ENCODE results near the gene ELAPOR1. TPM values are rescaled to one million over a fixed set of nuclear protein-coding genes. Genes with fewer than 3 reads are reported as not detected.
A peak's percentile ranks its signal among the peaks of the same experiment; 100 is the strongest.

Gene ELAPOR1
- total RNA-seq, 1 donor from 2014 or later = 24.4 TPM

DNA sequence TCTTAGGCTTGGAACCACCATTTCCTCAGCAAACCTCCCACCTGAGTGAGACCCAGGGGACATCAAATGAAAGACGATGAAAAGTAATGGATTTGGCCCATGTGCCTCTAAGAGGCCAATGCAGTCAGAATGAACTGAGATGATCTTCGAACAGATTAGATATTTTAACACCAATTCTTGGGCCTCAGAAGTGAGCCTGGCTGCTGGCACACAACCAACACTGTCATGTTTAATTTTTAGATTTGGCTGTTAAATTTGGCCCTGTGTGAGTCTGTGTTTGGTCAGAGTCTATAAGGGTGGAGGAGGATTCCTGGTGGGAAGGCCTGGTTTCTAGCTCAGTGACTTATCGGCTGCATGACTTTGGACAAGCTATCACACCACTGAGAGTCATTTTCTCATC lies 45.4 kb downstream of the ELAPOR1 start:
- TF ChIP-seq CTCF (IDR thresholded peaks at IDR 0.05) = no peak
- H3K4me3 ChIP-seq = no peak overlapping the region
- ATAC-seq (no peak), DNase-seq (no peak)
- H3K36me3 ChIP-seq = no peaks in the 10 kb centered on the region
- no peaks in the 10 kb centered on the region for H3K9me3 ChIP-seq
- intact Hi-C loops (cut with DNase I) = no loop called here
- peaks cover 28% of the 10 kb centered on the region for H3K4me1 ChIP-seq
- H3K27me3 ChIP-seq (ENCODE audit: low read depth) = no peaks in the 10 kb centered on the region
- no peak overlapping the region for H3K27ac ChIP-seq

DNA sequence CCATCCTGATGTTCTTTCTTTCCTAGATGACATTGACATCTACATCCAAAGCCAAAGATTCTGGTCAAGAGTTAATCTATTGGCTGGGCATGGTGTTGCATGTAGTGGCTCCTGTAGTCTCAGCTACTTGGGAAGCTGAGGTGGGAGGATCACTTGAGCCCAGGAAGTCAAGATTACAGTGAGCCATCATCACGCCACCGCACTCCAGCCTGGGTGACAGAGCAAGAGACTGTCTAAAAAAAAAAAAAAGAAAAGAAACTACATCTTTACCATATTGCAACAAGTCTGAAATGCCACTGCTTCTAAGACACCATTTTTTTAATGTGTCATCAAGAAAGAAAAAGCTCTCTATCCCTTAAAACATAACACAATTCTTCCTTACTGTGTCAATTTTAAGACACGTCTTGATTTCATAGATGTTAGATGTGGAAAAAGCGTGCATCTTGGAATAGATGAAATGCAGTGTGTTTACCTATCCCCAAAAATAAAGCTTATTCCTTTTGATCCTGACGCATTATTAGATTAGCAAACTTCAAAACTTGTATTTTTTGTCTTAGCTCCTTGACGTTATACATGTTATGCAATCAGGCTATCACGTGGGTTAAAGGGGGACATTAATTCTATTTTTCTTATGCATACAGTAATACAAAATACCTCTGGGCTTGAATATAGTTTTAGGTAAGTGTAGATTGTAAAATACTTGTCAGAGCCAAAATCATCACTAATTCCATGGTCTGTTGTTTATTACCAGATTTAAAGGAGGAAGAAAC lies 46.3 kb downstream of the ELAPOR1 start:
- Histone ChIP-seq H3K36me3 (no peaks in the 10 kb centered on the region), H3K27me3 (ENCODE audit: low read depth) (no peaks in the 10 kb centered on the region), H3K27ac (no peak overlapping the region), H3K9me3 (no peaks in the 10 kb centered on the region), H3K4me1 (peaks cover 28% of the 10 kb centered on the region), H3K4me3 (no peak overlapping the region)
- intact Hi-C loops (cut with DNase I) = no loop called here
- DNase-seq = no peak
- TF ChIP-seq CTCF (IDR thresholded peaks at IDR 0.05) = no peak
- ATAC-seq = no peak

GRCh38 chr1:109161858-109162606 lies 48.1 kb downstream of the ELAPOR1 start:
- H3K36me3 ChIP-seq = no peaks in the 10 kb centered on the region
- H3K27me3 ChIP-seq (ENCODE audit: low read depth) = no peaks in the 10 kb centered on the region
- H3K4me3 ChIP-seq = no peak overlapping the region
- intact Hi-C loops (cut with DNase I) = no loop called here
- H3K4me1 ChIP-seq = peaks cover 28% of the 10 kb centered on the region
- no peak for TF ChIP-seq CTCF (IDR thresholded peaks at IDR 0.05)
- peak; percentile 73 for DNase-seq
- no peaks in the 10 kb centered on the region for H3K9me3 ChIP-seq
- ATAC-seq = peak; percentile 94 to 96
- peak overlapping the region; percentile 58 for H3K27ac ChIP-seq

- Histone ChIP-seq H3K4me1 (peaks cover 28% of the 10 kb centered on the region), H3K27ac (peak overlapping the region; percentile 58), H3K36me3 (no peaks in the 10 kb centered on the region), H3K9me3 (no peaks in the 10 kb centered on the region), H3K27me3 (ENCODE audit: low read depth) (no peaks in the 10 kb centered on the region), H3K4me3 (no peak overlapping the region)
- no peak for TF ChIP-seq CTCF (IDR thresholded peaks at IDR 0.05)
- no peak for DNase-seq
- ATAC-seq = peak; percentile 54 to 59
- intact Hi-C loops (cut with DNase I) = no loop called here
Observed at GRCh38 chr1:109162626-109163025, 48.7 kb downstream of the ELAPOR1 start.

DNA sequence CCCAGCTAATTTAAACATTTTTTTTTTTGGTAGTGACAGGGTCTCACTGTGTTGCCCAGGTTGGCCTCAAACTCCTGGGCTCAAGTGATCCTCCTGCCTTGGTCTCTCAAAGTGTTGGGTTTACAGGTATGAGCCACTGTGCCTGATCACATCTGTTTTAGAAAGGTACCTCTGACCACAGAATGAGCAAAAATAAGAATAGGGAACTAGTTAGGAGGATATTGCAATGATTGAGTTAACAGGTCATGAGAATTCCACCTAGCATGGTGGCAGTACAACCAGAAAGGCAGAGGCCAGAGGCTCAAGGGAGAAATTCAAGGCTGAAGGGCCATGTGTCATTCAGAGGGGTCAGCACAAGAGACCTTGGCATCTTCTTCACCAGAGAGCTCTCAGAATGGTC lies 49.6 kb downstream of the ELAPOR1 start:
- H3K27ac ChIP-seq = no peak overlapping the region
- H3K4me3 ChIP-seq = no peak overlapping the region
- no peak for DNase-seq

More for the DNA sequence above, 49.6 kb downstream of the ELAPOR1 start:
- Histone ChIP-seq H3K27me3 (ENCODE audit: low read depth) (no peaks in the 10 kb centered on the region), H3K4me1 (peaks cover 28% of the 10 kb centered on the region), H3K36me3 (no peaks in the 10 kb centered on the region), H3K9me3 (no peaks in the 10 kb centered on the region)
- TF ChIP-seq CTCF (IDR thresholded peaks at IDR 0.05) = no peak
- intact Hi-C loops (cut with DNase I) = no loop called here
- ATAC-seq = no peak

Other genes starting within 250 kb of the ELAPOR1 start
- gene GPSM2, start 237.1 kb upstream of the ELAPOR1 start, total RNA-seq = 16.5 TPM
- 32.1 TPM for gene CLCC1, start 150.6 kb upstream of the ELAPOR1 start, total RNA-seq
- 14.3 TPM for gene WDR47, start 72.0 kb upstream of the ELAPOR1 start, total RNA-seq
- 38.8 TPM for gene TAF13, start 38.1 kb upstream of the ELAPOR1 start, total RNA-seq
- 45.9 TPM for gene TMEM167B, start 23.4 kb upstream of the ELAPOR1 start, total RNA-seq
- 188 TPM for gene SARS1, start 99.8 kb downstream of the ELAPOR1 start, total RNA-seq
- 7.2 TPM for gene CELSR2, start 135.4 kb downstream of the ELAPOR1 start, total RNA-seq
- gene PSRC1, start 169.0 kb downstream of the ELAPOR1 start, total RNA-seq = 4.2 TPM
- gene MYBPHL, start 192.9 kb downstream of the ELAPOR1 start, total RNA-seq = 2.8 TPM